Retinal pigment epithelial cell (primary cell): ENCODE results near the gene ITGA1.
"Not testable (repeated sequence)": the region's sequence is repeated elsewhere in the genome, so short reads cannot be mapped to it uniquely, and the experiment has no call there.

Source experiments
- DNase-seq: peaks from one replicate; pipeline ENCODE4 v3.0.0-alpha.2; 2010; ENCODE audit warnings: low read depth
- H3K4me3 ChIP-seq: 2 replicates; pipeline ENCODE4 v1.5.1; 2011; ENCODE audit warnings: mild to moderate bottlenecking, low read length, control low read depth, moderate library complexity
- CTCF ChIP-seq: conservative IDR thresholded peaks from 2 replicates; pipeline ENCODE4 v1.5.1; 2011; ENCODE audit warnings: low read depth, low read length, control low read depth, inconsistent platforms

The ITGA1 gene

DNA sequence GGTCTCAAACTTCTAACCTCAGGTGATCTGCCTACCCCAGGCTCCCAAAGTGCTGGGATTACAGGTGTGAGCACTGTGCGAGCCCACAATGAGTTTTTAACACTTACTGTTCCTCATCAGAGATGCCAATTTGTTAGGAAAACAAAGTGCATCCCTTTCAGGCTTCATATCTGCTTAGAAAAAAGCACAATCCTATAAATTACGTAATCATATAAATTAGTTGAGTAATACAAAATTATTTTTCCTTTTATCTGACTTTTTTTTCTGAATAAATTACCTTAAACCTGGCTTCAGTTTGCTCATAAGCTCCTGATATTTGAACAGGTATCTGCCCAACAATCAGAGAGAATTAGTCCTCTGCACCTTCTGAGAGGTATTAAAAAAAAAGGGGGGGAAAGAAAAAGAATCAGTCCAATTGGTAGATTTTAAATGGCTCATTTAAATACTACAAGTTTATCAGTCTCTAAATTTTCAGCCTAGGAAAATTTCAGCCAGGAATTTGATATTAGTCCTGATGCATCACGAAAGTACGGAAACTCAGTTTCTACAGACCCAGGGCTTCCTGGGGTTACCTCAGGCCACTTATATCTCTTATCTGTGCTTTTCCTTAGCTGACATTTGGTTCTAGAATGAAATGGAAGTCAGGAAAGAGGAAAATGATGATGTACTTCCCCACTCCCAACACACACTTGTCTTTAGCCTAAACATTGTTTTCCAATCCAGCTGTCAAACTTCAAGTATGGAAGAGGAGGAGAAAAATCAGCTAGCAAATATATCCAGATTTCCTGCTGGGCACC, 26.8 kb downstream of the ITGA1 start:
- H3K4me3 ChIP-seq: no peak overlapping the region
- no peak for TF ChIP-seq CTCF
- DNase-seq: no peak

- no peak overlapping the region for H3K4me3 ChIP-seq
- no peak for DNase-seq
- TF ChIP-seq CTCF: no peak
These were observed 30.1 kb downstream of the ITGA1 start for GRCh38 chr5:52817818-52818217.

GRCh38 chr5:52818360-52818759, 30.6 kb downstream of the ITGA1 start:
- no peak overlapping the region for H3K4me3 ChIP-seq
- TF ChIP-seq CTCF: no peak
- no peak for DNase-seq

- not testable (repeated sequence) for DNase-seq, H3K4me3 ChIP-seq
These were observed 31.1 kb downstream of the ITGA1 start for GRCh38 chr5:52818807-52819206.

DNA sequence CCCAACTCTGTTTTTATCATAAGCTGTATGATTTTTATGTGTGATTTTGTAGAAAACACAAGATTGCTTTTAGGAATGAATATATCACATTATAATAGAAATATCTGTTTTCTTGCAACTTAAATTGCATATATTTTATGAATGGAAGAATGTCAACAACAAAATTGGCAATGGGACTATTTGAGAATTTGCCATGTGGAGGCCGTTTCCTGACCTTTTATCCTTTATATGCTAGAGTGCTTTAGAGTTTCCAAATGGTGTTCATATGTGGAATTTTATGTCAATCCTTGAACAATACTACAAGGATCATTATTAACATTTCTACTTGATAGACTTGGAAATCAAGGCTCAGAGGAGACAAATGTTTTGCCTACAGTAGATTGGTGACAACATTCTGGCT, 34.2 kb downstream of the ITGA1 start:
- no peak overlapping the region for H3K4me3 ChIP-seq

DNA sequence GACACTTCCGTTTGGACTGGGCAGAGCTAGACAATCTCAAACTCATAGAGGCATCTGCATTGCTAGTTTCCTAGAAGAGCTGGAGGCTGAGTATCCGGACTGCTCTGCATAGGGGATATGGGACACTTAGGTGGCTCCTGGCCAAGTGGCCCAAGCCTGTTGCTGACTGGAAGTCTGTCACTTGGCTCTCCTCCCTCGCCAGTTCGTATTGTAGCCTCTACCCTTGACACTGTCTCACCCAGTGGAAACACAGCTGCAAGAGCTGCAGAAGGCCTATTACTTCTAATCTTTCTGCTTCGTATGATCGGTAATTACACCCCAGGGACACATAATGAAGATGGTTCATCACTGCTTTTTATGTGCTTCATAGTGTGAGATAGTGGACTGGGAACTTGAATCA, 34.7 kb downstream of the ITGA1 start:
- TF ChIP-seq CTCF: no peak
- no peak overlapping the region for H3K4me3 ChIP-seq
- no peak for DNase-seq

More for the DNA sequence above, 34.2 kb downstream of the ITGA1 start:
- TF ChIP-seq CTCF: no peak
- DNase-seq: no peak

- DNase-seq: no peak
- no peak overlapping the region for H3K4me3 ChIP-seq
- no peak for TF ChIP-seq CTCF
These were observed 37.1 kb downstream of the ITGA1 start for GRCh38 chr5:52824827-52825226.
